Progenitor cell of endocrine pancreas (in vitro differentiated cells): ENCODE measurements around the gene MMP13. TPM values are rescaled to one million over a fixed set of nuclear protein-coding genes. Genes with fewer than 3 reads are reported as not detected.
"Not testable (repeated sequence)": the region's sequence is repeated elsewhere in the genome, so short reads cannot be mapped to it uniquely, and the experiment has no call there.

ENCODE experiments used
- DNase-seq: peaks from one replicate; pipeline ENCODE4 v3.0.0; 2021; ENCODE audit warnings: low spot score; ENCODE audit not compliant: unreplicated experiment
- H3K27ac Mint-ChIP-seq: 2 replicates; pipeline ENCODE4 v1.8.0; 2021; ENCODE audit warnings: mild to moderate bottlenecking, moderate library complexity, mixed read lengths
- H3K27me3 Mint-ChIP-seq: 2 replicates; pipeline ENCODE4 v1.8.0; 2021; ENCODE audit warnings: mixed read lengths
- H3K36me3 Mint-ChIP-seq: 2 replicates; pipeline ENCODE4 v1.8.0; 2022; ENCODE audit warnings: mixed read lengths; ENCODE audit not compliant: insufficient read depth
- H3K4me1 Mint-ChIP-seq: 2 replicates; pipeline ENCODE4 v1.8.0; 2021; ENCODE audit warnings: low read depth, mixed read lengths
- H3K4me3 Mint-ChIP-seq: 2 replicates; pipeline ENCODE4 v1.8.0; 2021; ENCODE audit warnings: low read depth, mild to moderate bottlenecking, moderate library complexity, mixed read lengths
- H3K9me3 Mint-ChIP-seq: 2 replicates; pipeline ENCODE4 v1.8.0; 2021; ENCODE audit warnings: low read depth, mixed read lengths
- CTCF ChIP-seq: fragments of 200-600 bp; sonication (generic); IDR thresholded peaks from one replicate; pipeline ENCODE4 v1.5.0; 2021; ENCODE audit warnings: antibody characterized with exemption, mild to moderate bottlenecking; ENCODE audit not compliant: unreplicated experiment
- long read RNA-seq: library from polyadenylated mRNA; unstranded; transcript quantifications from one replicate; pipeline ENCODE4 v2.0.0, GENCODE V29; 2020
- total RNA-seq: library from RNA; stranded (reverse); gene quantifications from 2 replicates; pipeline ENCODE4 v1.2.1, GENCODE V29; 2021

Gene MMP13
- not detected in 2 replicates for total RNA-seq
- long read RNA-seq, result 0 reads

GRCh38 chr11:102955624-102956023, at the start of gene MMP13:
Gene MMP13, minus strand, starts transcription at chr11:102955732. Its CDS starts 27 bp downstream, at chr11:102955705.
- no peaks in the 10 kb centered on the region for H3K36me3 Mint-ChIP-seq
- no peak within 1 kb of the TSS for H3K27ac Mint-ChIP-seq
- DNase-seq, result no peak
- H3K4me1 Mint-ChIP-seq, result no peaks in the 10 kb centered on the region
- no peak within 1 kb of the TSS for H3K4me3 Mint-ChIP-seq
- H3K9me3 Mint-ChIP-seq, result no peaks in the 10 kb centered on the region
- no peaks in the 10 kb centered on the region for H3K27me3 Mint-ChIP-seq
- TF ChIP-seq CTCF, result no peak

- not testable (repeated sequence) for H3K27ac Mint-ChIP-seq, H3K36me3 Mint-ChIP-seq, H3K9me3 Mint-ChIP-seq, H3K27me3 Mint-ChIP-seq, H3K4me1 Mint-ChIP-seq, DNase-seq, H3K4me3 Mint-ChIP-seq
Measured at GRCh38 chr11:103004234-103004633, 48.7 kb upstream of the MMP13 start.

DNA sequence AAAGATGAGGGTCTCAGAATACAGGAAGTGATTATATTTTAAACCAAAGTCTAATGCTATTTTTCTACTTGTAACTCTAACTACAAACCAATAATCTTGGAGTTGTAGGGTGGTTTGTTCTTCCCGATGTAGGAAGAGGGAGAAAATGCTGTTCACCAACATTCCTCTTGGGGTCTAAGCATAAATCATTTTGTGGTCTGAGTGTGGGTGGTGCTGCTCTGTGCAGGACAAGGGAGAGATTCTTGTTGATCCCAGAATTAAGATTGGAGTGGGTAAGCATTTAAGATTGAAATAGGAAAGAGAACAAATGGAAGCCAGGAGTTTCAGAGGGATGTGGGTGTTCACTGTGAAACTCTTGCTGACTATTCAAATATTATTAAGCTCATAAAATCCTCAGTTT, 38.6 kb upstream of the MMP13 start:
- H3K36me3 Mint-ChIP-seq, result no peaks in the 10 kb centered on the region
- no peak for DNase-seq
- H3K4me1 Mint-ChIP-seq, result no peaks in the 10 kb centered on the region
- peaks cover 2% of the 10 kb centered on the region for H3K9me3 Mint-ChIP-seq
- no peak overlapping the region for H3K4me3 Mint-ChIP-seq
- H3K27me3 Mint-ChIP-seq, result peaks cover 8% of the 10 kb centered on the region
- TF ChIP-seq CTCF, result no peak
- no peak overlapping the region for H3K27ac Mint-ChIP-seq

DNA sequence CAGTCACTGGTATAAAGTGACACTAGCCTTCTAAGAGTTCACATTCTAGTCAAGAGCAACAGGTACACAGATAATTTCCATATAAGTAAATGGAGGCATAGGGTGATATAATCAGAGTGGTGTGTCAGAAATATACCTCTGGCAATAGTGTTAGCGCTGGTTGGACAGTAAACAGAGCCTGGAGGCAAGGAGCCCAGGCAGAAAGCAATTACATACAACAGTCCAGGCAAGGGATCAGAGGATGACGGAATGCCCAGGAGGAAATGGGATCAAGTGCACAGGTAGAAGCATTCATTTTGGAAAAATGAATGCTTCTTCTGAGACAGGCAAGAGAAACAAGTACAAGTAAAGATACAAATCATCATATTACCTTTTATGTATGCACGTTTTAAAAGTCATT, 36.2 kb upstream of the MMP13 start:
- H3K36me3 Mint-ChIP-seq, result no peaks in the 10 kb centered on the region

DNA sequence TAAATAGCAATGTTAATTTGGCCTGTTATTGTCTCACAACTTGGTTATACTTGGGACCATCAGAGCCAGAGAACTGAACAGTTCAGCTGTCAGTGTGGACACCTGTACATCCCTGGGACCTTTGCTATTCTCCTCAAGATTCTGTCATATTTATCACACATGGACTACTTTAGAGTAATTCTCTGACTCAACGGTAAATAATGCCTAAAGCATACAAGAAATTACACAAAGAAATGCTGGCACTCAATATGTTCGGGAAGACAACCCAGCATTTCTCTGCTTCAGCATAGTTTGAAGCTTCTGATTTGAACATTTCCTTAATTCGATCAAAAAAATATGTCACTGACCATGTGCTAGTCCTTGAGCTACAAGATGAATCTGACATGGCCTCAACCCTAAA, 34.6 kb upstream of the MMP13 start:
- Mint-ChIP-seq H3K4me3 (no peak overlapping the region), H3K9me3 (no peaks in the 10 kb centered on the region), H3K27me3 (peaks cover 8% of the 10 kb centered on the region), H3K27ac (no peak overlapping the region), H3K4me1 (no peaks in the 10 kb centered on the region), H3K36me3 (no peaks in the 10 kb centered on the region)
- TF ChIP-seq CTCF, result no peak
- no peak for DNase-seq

More for the DNA sequence above, 36.2 kb upstream of the MMP13 start:
- Mint-ChIP-seq H3K4me1 (no peaks in the 10 kb centered on the region), H3K27me3 (peaks cover 8% of the 10 kb centered on the region), H3K9me3 (no peaks in the 10 kb centered on the region), H3K27ac (no peak overlapping the region), H3K4me3 (no peak overlapping the region)
- no peak for DNase-seq
- TF ChIP-seq CTCF, result no peak

DNA sequence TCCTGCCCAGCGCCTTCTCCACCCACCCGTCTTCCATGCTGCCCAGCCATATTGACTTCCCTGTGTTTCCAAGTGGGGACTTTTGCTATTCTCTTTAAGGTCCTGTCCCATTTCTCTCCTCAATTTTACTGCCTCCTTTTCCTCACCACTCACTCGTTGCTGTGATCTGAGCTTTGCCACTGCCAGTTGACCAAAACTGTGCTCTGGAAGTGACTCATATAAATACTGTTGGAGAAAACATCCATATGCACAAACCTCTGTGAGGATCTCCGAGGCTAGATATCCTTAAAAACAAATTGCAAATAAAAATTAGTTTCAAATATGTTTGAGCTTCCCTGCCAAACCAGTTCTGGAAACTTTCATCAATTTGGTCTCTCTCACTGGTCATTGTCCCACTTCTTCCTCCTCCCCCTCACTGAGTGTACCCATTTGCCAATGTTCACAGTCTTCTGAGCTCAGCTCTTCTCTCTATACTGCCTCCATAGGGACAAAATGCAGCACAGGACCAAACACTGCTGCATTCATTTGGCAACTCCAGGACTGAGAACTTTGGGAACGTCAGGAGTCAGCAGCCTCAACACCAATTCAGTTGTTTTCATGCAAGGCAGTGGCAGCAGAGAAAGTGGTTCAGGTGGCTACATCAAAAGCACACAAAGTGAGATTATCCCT, 34.0 kb upstream of the MMP13 start:
- Mint-ChIP-seq H3K27me3 (peaks cover 8% of the 10 kb centered on the region), H3K36me3 (no peaks in the 10 kb centered on the region), H3K27ac (no peak overlapping the region), H3K4me3 (no peak overlapping the region), H3K4me1 (no peaks in the 10 kb centered on the region), H3K9me3 (no peaks in the 10 kb centered on the region)
- no peak for DNase-seq
- no peak for TF ChIP-seq CTCF
